Psoas muscle (tissue), 8 donors: ENCODE measurements around the gene VWA2. TPM values are rescaled to one million over a fixed set of nuclear protein-coding genes. Genes with fewer than 3 reads are reported as not detected.

Experiments used
- ATAC-seq, 4 donors: fragments of 200-7000 bp; cut with Tn5 transposase; one replicate each; pipeline ENCODE4 v1.9.1; 2020; ENCODE audit warnings: moderate library complexity in 3 of 4, mild to moderate bottlenecking in 2 of 4
- DNase-seq, 2 donors: peaks; one replicate each; pipeline ENCODE4 v3.0.0-alpha.2; 2020
- H3K27ac ChIP-seq: fragments of 200-600 bp; one replicate; pipeline ENCODE4 v1.8.0; 2022
- H3K27me3 ChIP-seq, 3 donors: fragments of 200-600 bp in 1 of 3; one replicate each; pipeline versions ENCODE4 v1.6.1 to v1.8.0; 2013 to 2022; ENCODE audit warnings: low read length in 2 of 3, mild to moderate bottlenecking in 2 of 3, moderate library complexity in 1 of 3; ENCODE audit not compliant: insufficient read depth in 3 of 3
- H3K36me3 ChIP-seq, 2 donors: fragments of 200-600 bp in 1 of 2; one replicate each; pipeline versions ENCODE4 v1.6.1 to v1.8.0; 2013 to 2022; ENCODE audit warnings: low read depth in 1 of 2, mild to moderate bottlenecking in 1 of 2, moderate library complexity in 1 of 2; ENCODE audit not compliant: insufficient read depth in 1 of 2
- H3K4me1 ChIP-seq: fragments of 200-600 bp; one replicate; pipeline ENCODE4 v1.8.0; 2022
- H3K4me3 ChIP-seq: fragments of 200-600 bp; one replicate; pipeline ENCODE4 v1.8.0; 2022; ENCODE audit warnings: mild to moderate bottlenecking
- H3K9me3 ChIP-seq: fragments of 200-600 bp; one replicate; pipeline ENCODE4 v1.8.0; 2022
- CTCF ChIP-seq: fragments of 200-600 bp; IDR thresholded peaks from one replicate; pipeline ENCODE4 v1.8.0; 2022; ENCODE audit warnings: antibody characterized with exemption
- WGBS, 3 donors: extraction: QIAGEN DNeasy Blood & Tissue Kit; methylation state at CpG; one replicate each; pipeline versions ENCODE4 v1.1.6 to v1.1.7; 2013; 5-methylcytosine and 5-hydroxymethylcytosine counted together
- intact Hi-C, 2 donors: fragments of 100-400 bp; cut with DNase I; formaldehyde crosslinking; loops; one replicate each; pipeline versions ENCODE4 v1.11.0 to v1.14.2; 2022
- polyA plus RNA-seq, 3 donors: library from polyadenylated mRNA; stranded (reverse); fragments of 200-250 nt; gene quantifications; one replicate each; pipeline ENCODE4 v1.2.3, GENCODE V29; 2013
- total RNA-seq, 4 donors: library from RNA; stranded (reverse); fragmentation: NEBNext Ultra II Directional in 2 of 4; extraction: Animal tissue kit (Norgen Biotek cat#: 25700) in 2 of 4; gene quantifications; one replicate each; pipeline versions ENCODE4 v1.2.1 to v1.2.4, GENCODE V29; 2021 to 2023
- donor health status: healthy with polysubstance abuse.
- donor health status: DM: no; HTN: no; CAD: no; lungs with moderate emphysema.
- donor health status: Bipolar disorder and iron deficiency.
- donor health status: healthy.
- donor health status: DM: yes; HTN: yes; CAD: no.
- donor health status: DM: no; HTN: no; CAD: no.
- donor health status: DM: no; HTN: no; CAD: no.
- donor health status: DM: yes; HTN: yes; CAD: no.

VWA2 gene
- total and polyA plus RNA-seq, 7 donors, result not detected

GRCh38 chr10:114278140-114278883 is 39.3 kb downstream of the VWA2 start:
- no peak for TF ChIP-seq CTCF
- Histone ChIP-seq H3K27ac (no peak overlapping the region), H3K27me3 (no peaks in the 10 kb centered on the region), H3K4me3 (no peak overlapping the region), H3K9me3 (no peaks in the 10 kb centered on the region), H3K4me1 (no peaks in the 10 kb centered on the region), H3K36me3 (no peaks in the 10 kb centered on the region)
- DNase-seq (no peak), ATAC-seq (no peak)
- intact Hi-C loops, result no loop called here
- WGBS, 3 donors, result 80 to 86% (median 82%) methylated on average over 22 of the region's 22 CpGs

GRCh38 chr10:114278884-114279191 is 39.8 kb downstream of the VWA2 start:
- H3K9me3 ChIP-seq, result no peaks in the 10 kb centered on the region
- H3K27me3 ChIP-seq, result no peaks in the 10 kb centered on the region
- intact Hi-C loops, result no loop called here
- no peak for DNase-seq
- H3K4me1 ChIP-seq, result no peaks in the 10 kb centered on the region
- no peak for TF ChIP-seq CTCF
- 70 to 84% (median 75%) methylated on average over 4 of the region's 4 CpGs for WGBS, 3 donors
- H3K4me3 ChIP-seq, result no peak overlapping the region
- no peak overlapping the region for H3K27ac ChIP-seq
- no peak for ATAC-seq
- H3K36me3 ChIP-seq, result no peaks in the 10 kb centered on the region

GRCh38 chr10:114279289-114279688 is 40.2 kb downstream of the VWA2 start:
- no peak for TF ChIP-seq CTCF
- no peaks in the 10 kb centered on the region for H3K9me3 ChIP-seq

GRCh38 chr10:114279901-114280644 is 41.0 kb downstream of the VWA2 start:
- Histone ChIP-seq H3K9me3 (no peaks in the 10 kb centered on the region), H3K27ac (no peak overlapping the region), H3K27me3 (no peaks in the 10 kb centered on the region), H3K4me1 (no peaks in the 10 kb centered on the region), H3K36me3 (no peaks in the 10 kb centered on the region), H3K4me3 (no peak overlapping the region)
- 87 to 90% (median 87%) methylated on average over 8 of the region's 8 CpGs for WGBS, 3 donors
- DNase-seq (no peak), ATAC-seq (no peak)
- no peak for TF ChIP-seq CTCF
- intact Hi-C loops, result no loop called here

More at GRCh38 chr10:114279289-114279688, 40.2 kb downstream of the VWA2 start:
- intact Hi-C loops, result no loop called here
- Histone ChIP-seq H3K4me3 (no peak overlapping the region), H3K27ac (no peak overlapping the region), H3K4me1 (no peaks in the 10 kb centered on the region), H3K36me3 (no peaks in the 10 kb centered on the region), H3K27me3 (no peaks in the 10 kb centered on the region)
- no peak for ATAC-seq
- DNase-seq, result no peak
- 75 to 80% (median 77%) methylated on average over 3 to 4 of the region's 4 CpGs for WGBS, 3 donors
